Neural crest cell (in vitro differentiated cells): ENCODE measurements around the gene LIN37. TPM values are rescaled to one million over a fixed set of nuclear protein-coding genes. Genes with fewer than 3 reads are reported as not detected.

ENCODE experiments used
- DNase-seq: peaks from one replicate; pipeline ENCODE4 v3.0.0; 2021; ENCODE audit warnings: low read depth, mixed read lengths, low spot score
- H3K27ac Mint-ChIP-seq: one replicate; pipeline ENCODE4 v1.8.0; 2021; ENCODE audit warnings: mild to moderate bottlenecking, mixed read lengths; ENCODE audit not compliant: unreplicated experiment
- H3K27me3 Mint-ChIP-seq: 2 replicates; pipeline ENCODE4 v1.8.0; 2021; ENCODE audit warnings: low read depth, mild to moderate bottlenecking, mixed read lengths
- H3K36me3 Mint-ChIP-seq: 2 replicates; pipeline ENCODE4 v1.8.0; 2021; ENCODE audit warnings: low read depth, mild to moderate bottlenecking, mixed read lengths
- H3K4me1 Mint-ChIP-seq: 2 replicates; pipeline ENCODE4 v1.8.0; 2021; ENCODE audit warnings: mixed read lengths
- H3K4me3 Mint-ChIP-seq: one replicate; pipeline ENCODE4 v1.8.0; 2021; ENCODE audit warnings: mild to moderate bottlenecking, mixed read lengths
- H3K9me3 Mint-ChIP-seq: 2 replicates; pipeline ENCODE4 v1.8.0; 2021; ENCODE audit warnings: mixed read lengths
- total RNA-seq: library from RNA; stranded (reverse); gene quantifications from 2 replicates; pipeline ENCODE4 v1.2.1, GENCODE V29; 2021
- TF ChIP-seq, protein P1 (sequence below): fragments of 200-600 bp; sonication (generic); conservative IDR thresholded peaks from 2 replicates; pipeline ENCODE4 v1.5.0; 2021; ENCODE audit warnings: antibody characterized with exemption, mild to moderate bottlenecking

LIN37 gene
- total RNA-seq, 1 donor from 2014 or later = 12.5 TPM

GRCh38 chr19:35740423-35741202 lies 7.8 kb upstream of the LIN37 start:
- peak overlapping the region; percentile 89 for H3K4me3 Mint-ChIP-seq
- TF ChIP-seq, protein P1, sequence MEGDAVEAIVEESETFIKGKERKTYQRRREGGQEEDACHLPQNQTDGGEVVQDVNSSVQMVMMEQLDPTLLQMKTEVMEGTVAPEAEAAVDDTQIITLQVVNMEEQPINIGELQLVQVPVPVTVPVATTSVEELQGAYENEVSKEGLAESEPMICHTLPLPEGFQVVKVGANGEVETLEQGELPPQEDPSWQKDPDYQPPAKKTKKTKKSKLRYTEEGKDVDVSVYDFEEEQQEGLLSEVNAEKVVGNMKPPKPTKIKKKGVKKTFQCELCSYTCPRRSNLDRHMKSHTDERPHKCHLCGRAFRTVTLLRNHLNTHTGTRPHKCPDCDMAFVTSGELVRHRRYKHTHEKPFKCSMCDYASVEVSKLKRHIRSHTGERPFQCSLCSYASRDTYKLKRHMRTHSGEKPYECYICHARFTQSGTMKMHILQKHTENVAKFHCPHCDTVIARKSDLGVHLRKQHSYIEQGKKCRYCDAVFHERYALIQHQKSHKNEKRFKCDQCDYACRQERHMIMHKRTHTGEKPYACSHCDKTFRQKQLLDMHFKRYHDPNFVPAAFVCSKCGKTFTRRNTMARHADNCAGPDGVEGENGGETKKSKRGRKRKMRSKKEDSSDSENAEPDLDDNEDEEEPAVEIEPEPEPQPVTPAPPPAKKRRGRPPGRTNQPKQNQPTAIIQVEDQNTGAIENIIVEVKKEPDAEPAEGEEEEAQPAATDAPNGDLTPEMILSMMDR = peak; percentile 53

GRCh38 chr19:35741203-35741515 lies 7.2 kb upstream of the LIN37 start:
- H3K4me3 Mint-ChIP-seq = peak overlapping the region; percentile 89
- H3K27ac Mint-ChIP-seq = peak overlapping the region; percentile 98
- H3K36me3 Mint-ChIP-seq = peaks cover 2% of the 10 kb centered on the region
- peaks cover 4% of the 10 kb centered on the region for H3K27me3 Mint-ChIP-seq
- H3K4me1 Mint-ChIP-seq = peaks cover 33% of the 10 kb centered on the region
- TF ChIP-seq, protein P1 = peak; percentile 45
- no peak for DNase-seq
- no peaks in the 10 kb centered on the region for H3K9me3 Mint-ChIP-seq

More at GRCh38 chr19:35740423-35741202, 7.8 kb upstream of the LIN37 start:
- Mint-ChIP-seq H3K36me3 (peaks cover 2% of the 10 kb centered on the region), H3K27me3 (peaks cover 4% of the 10 kb centered on the region), H3K4me1 (peaks cover 27% of the 10 kb centered on the region), H3K9me3 (no peaks in the 10 kb centered on the region), H3K27ac (peak overlapping the region; percentile 98)
- peak; percentile 98 for DNase-seq

- TF ChIP-seq, protein P1 = no peak
- peaks cover 4% of the 10 kb centered on the region for H3K27me3 Mint-ChIP-seq
- no peaks in the 10 kb centered on the region for H3K9me3 Mint-ChIP-seq
- peak within 1 kb of the TSS; percentile 97 for H3K4me3 Mint-ChIP-seq
- H3K27ac Mint-ChIP-seq = peak within 1 kb of the TSS; percentile 94
- H3K4me1 Mint-ChIP-seq = peaks cover 39% of the 10 kb centered on the region
- peaks cover 2% of the 10 kb centered on the region for H3K36me3 Mint-ChIP-seq
- DNase-seq = no peak
These were observed 6.2 kb upstream of the LIN37 start, which contains the start of gene IGFLR1 for GRCh38 chr19:35742121-35742724. IGFLR1 (minus strand) TSS chr19:35742452; CDS start chr19:35741180, 1,272 bp downstream.

DNA sequence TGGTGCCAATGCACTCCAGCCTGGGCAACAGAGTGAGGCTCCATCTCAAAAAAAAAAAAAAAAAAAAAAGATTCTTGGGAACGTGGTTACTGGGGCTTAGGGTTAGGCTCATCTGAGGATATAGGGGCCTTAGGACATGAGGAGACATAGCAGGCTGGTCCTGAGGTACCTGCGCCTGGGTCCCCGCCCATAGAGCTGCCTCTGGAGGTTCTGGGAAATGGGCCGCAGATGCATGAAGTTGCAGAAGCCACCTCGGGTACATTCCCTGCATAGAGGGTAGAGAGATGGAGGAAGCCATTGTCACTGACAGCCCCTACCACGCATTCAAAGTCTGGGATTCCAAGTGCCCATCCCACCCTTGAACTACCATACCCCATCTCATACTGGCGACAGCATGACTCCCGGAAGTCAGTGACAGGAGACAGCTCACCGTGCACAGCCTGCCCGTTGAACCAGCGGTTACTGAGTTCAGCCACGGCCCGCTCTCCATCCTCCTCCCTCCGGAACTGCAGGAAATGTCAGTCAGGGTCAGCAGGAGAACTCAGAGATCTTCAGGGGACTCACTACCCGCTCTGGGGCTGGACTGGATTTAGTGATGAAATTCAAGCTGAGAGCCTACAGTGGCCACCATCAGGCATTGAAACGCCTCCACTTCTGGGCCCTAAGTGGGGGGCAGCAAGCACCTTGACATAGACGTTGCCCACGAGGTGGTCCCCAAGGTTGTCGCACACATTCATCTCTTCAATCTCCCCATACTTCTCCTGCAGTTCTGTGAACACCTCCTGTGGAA lies 4.5 kb upstream of the LIN37 start:
- Mint-ChIP-seq H3K27me3 (peaks cover 4% of the 10 kb centered on the region), H3K4me1 (peaks cover 52% of the 10 kb centered on the region), H3K27ac (no peak overlapping the region), H3K4me3 (peak overlapping the region; percentile 97), H3K36me3 (peaks cover 2% of the 10 kb centered on the region), H3K9me3 (no peaks in the 10 kb centered on the region)
- DNase-seq = no peak
- TF ChIP-seq, protein P1 = no peak
